T-helper 9 cell (primary cell): ENCODE results near the gene ZC3H7A.

Experiments
- DNase-seq: peaks from one replicate; pipeline ENCODE4 v3.0.0-alpha.2; 2020

The ZC3H7A gene

GRCh38 chr16:11734653-11735043 lies 62.4 kb downstream of the ZC3H7A start:
- no peak for DNase-seq

- DNase-seq: no peak
Observed at GRCh38 chr16:11734025-11734652, 62.9 kb downstream of the ZC3H7A start.

DNA sequence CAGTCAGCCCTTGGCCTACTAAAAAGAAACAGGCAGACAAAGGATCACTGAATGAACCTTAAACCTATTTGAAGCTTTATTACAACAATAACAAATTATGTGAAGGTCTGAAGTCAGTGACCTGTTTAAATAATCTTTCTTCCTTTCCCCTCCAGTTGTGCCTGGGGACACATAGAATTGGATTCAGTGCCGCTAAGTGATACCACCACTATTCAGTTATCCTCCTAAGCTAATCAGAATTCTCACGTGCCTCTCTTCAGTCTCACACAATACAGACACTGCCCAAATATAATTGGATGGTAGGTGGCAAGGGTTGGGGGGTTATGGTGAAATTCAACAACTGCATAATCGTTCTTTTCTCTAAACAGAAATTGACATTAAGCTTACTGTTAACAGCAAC lies 65.8 kb downstream of the ZC3H7A start:
- DNase-seq: no peak

DNA sequence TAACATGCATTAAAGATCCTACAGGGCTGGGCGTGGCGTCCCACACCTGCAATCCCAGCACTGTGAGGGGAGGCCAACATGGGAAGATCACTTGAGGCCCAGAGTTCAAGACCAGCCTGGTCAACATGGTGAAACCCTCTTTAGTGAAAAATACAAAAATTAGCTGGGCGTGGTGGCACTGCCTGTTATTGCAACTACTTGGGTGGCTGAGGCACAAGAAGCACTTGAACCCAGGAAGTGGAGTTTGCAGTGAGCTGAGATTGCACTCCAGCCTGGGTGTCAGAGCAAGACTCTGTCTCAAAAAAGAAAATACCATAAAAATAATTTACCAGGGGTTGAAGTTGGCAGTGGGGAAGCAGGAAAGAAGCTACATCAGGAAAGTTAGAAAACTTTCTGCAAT lies 67.3 kb downstream of the ZC3H7A start:
- no peak for DNase-seq

- no peak for DNase-seq
Observed at GRCh38 chr16:11727796-11728543, 69.1 kb downstream of the ZC3H7A start.

GRCh38 chr16:11726008-11726407 lies 71.0 kb downstream of the ZC3H7A start:
- no peak for DNase-seq

GRCh38 chr16:11725457-11725856 lies 71.6 kb downstream of the ZC3H7A start:
- DNase-seq: no peak

GRCh38 chr16:11722468-11722808 lies 74.6 kb downstream of the ZC3H7A start:
- DNase-seq: no peak

DNA sequence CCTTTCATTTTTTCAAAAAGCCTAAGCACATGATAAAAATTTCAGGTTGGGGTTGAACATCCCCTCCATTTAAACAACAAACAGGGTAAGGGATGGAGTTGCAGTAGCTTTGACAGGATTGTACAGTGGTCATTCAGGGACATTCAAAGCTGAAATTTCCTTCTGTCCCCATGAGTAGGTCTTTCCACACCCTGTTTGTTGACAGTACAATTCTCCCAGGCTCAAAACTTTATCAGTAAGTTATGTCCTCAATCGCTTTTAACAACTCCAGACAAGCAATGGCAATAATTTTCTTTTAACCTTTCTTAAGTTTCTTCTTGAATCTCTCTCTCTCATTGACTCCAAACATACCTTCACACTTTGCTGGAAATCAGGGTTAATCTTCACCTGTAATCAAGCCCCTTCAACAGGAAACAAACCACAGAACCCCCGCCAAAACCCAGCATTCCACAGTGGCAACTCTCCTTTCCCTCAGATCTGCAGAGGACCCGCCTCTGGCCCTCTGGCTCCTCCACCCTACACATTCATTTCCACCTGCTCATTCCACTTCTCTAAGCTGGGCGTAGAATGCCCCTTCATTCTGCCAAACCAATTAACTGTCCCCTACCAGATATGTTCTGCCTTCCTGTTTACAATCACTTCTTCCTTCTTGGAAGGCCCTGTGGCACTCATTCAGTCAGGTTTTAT lies 75.1 kb downstream of the ZC3H7A start:
- no peak for DNase-seq

- no peak for DNase-seq
Observed at GRCh38 chr16:11719762-11720161, 77.3 kb downstream of the ZC3H7A start.

- no peak for DNase-seq
Observed at GRCh38 chr16:11719171-11719570, 77.9 kb downstream of the ZC3H7A start.

- no peak for DNase-seq
Observed at GRCh38 chr16:11717811-11718210, 79.2 kb downstream of the ZC3H7A start.

- no peak for DNase-seq
Observed at GRCh38 chr16:11716336-11716735, 80.7 kb downstream of the ZC3H7A start.

GRCh38 chr16:11715246-11715947 lies 81.7 kb downstream of the ZC3H7A start:
- DNase-seq: no peak

DNA sequence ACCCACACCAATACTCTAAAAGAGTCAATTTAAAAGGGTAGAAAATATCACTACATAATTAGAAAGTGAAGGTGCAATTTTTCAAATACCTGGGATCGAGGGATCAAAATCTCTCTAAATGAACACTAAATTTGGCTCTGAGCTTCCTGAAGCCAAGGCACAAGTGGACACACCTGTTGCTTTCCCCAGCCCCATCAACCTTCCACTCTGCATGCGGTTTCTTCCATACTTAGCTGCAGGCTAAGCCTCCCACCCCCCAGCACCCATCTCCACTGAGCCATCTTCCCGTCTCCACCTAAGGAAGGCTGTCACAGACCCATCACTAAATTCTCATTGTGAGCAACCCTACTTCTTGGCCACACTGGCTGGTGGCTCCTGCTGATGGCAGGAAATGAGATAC lies 84.9 kb downstream of the ZC3H7A start:
- no peak for DNase-seq

DNA sequence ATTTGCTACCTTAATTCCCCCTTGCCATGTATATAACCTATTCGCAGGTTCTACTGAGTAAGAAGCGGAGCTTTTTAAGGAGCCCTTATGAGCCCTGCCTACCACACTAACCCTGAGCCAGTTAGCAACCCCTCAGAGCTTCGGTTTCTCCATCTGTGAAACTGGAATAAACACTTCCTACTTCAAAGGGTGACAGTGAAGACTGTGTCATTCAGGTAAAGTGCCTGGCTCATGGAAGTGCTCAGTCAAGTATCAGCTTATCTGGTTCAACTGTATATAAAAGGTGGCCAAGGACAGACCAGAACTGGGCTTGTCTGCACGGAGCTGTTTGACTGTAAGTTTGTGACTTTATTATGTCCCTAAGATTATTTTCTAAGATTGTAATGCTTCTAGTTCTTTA lies 85.4 kb downstream of the ZC3H7A start:
- no peak for DNase-seq

- no peak for DNase-seq
Observed at GRCh38 chr16:11708421-11708820, 88.6 kb downstream of the ZC3H7A start.

DNA sequence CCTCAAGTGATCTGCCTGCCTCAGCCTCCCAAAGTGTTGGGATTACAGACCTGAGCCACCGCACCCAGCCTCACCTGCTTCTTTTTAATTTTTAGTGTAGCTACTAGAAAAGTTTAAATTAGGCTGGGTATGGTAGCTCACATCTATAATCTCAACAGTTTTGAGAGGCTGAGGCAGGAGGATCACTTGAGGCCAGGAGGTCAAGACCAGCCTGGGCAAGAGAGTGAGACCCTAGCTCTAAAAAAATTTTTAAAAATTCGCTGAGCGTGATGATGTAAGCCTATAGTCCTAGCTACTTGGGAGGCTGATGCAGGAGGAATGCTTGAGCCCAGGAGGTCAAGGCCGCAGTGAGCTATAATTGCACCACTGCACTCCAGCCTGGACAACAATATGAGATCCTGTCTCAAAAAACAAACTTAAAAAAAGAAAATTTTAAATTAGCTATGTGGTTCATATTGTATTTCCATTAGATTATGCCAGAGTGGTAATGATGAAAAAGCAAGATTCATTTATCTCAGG lies 89.3 kb downstream of the ZC3H7A start:
- DNase-seq: no peak

DNA sequence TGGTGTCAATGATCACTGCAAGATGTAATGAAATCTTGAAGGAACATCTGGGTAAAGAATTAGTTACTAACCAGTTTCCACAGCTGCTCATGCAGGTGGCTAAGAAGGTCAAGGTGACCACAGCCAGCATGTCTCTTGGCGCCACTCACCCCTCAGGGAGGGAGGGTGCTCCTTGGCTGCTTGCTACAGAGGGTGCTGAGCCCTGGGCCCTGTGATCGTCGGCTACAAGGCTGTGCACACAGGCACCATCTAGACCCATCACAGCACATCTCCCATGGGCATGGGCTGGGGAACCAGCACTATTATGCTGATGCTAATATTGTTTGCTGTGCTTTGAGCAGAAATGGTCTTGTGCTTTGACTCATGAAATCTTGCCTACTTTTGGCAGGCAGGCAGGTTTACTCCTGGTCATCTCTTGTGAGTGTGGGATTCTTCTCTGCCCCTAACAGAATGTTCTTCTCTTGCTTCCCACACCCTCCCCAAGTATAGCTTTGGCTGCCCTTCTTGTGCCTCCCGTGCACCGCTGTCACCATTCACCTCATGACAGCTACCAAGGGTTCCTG lies 90.8 kb downstream of the ZC3H7A start:
- no peak for DNase-seq

DNA sequence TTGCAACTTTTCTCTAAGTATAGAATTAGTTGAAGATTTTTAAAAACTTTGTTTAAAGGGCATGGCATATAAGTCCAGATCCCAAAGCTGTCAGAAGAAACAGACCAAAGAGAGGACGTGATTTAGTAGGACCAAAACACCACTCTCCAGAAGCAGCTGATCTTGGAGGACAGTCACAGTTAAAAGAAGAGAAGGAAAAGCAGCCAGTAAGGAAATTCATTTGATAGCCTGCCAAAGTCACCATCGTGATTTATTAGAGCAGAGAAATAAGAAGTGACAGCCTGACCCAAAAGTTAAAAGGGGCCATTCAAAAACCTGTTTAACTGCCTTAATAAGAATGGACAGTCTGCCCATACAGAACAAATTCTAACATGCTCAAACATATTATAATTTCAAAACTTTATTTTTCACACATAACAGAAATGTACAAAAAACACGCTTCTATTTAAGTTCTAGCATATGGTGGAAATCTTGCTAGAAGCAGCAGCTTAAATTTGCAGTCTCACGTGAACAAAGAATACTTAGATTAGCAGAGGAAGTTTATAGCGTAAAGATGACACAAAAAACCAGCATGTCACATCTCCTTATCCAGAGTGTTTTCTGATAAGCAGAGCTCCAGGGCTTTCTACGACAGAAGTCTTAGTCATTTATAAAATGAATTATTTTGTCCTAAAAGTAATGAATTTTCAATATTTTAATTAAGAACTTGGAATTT lies 91.6 kb downstream of the ZC3H7A start:
- DNase-seq: no peak
